HEK293 (cell line): ENCODE results near the gene PCSK6.

Source experiments
- CTCF ChIA-PET: fragments of 350-600 bp; formaldehyde crosslinking; extraction: SDS; loops from one replicate; lab custom pipeline; 2021; ENCODE audit warnings: antibody characterized with exemption; lab: Yijun Ruan, JAX
- POLR2A ChIA-PET: fragments of 300-600 bp; formaldehyde crosslinking; extraction: SDS; loops from one replicate; lab custom pipeline; 2020; ENCODE audit warnings: antibody characterized with exemption, inconsistent platforms; lab: Yijun Ruan, JAX
- H3K27ac ChIP-seq: fragments of 200-500 bp; sonication (Bioruptor generic); 2 replicates; pipeline ENCODE4 v1.5.1; 2014; ENCODE audit warnings: low read depth, low read length, control low read depth, inconsistent platforms; ENCODE audit errors: extremely low read depth
- H3K36me3 ChIP-seq, 2 experiments: fragments of 200-500 bp in 1 of 2; sonication (Bioruptor generic) in 1 of 2; 1 replicate in 1 of 2; 2 replicates in 1 of 2; pipeline ENCODE4 v1.5.1; 2014 to 2017; ENCODE audit warnings: inconsistent platforms in 2 of 2, low read length in 2 of 2; ENCODE audit not compliant: control insufficient read depth in 2 of 2, insufficient read depth in 1 of 2
- H3K4me1 ChIP-seq: fragments of 200-500 bp; sonication (Bioruptor generic); 2 replicates; pipeline ENCODE4 v1.5.1; 2014; ENCODE audit warnings: mild to moderate bottlenecking, low read length, inconsistent platforms; ENCODE audit not compliant: control insufficient read depth, insufficient read depth
- H3K4me3 ChIP-seq: 2 replicates; pipeline ENCODE4 v1.5.1; 2011; ENCODE audit warnings: low read depth, mild to moderate bottlenecking, control low read depth, low read length, moderate library complexity
- H3K9me3 ChIP-seq: fragments of 200-500 bp; sonication (Bioruptor generic); 2 replicates; pipeline ENCODE4 v1.5.1; 2014; ENCODE audit warnings: low read depth, low read length, inconsistent platforms; ENCODE audit not compliant: control insufficient read depth, insufficient read depth
- GLI4 ChIP-seq: fragments of 450-650 bp; formaldehyde crosslinking; IDR thresholded peaks from 2 replicates; pipeline ENCODE4 v1.5.1; 2016; ENCODE audit warnings: missing biosample characterization, missing genetic modification characterization
- KLF1 ChIP-seq: fragments of 450-650 bp; formaldehyde crosslinking; IDR thresholded peaks from 2 replicates; pipeline ENCODE4 v1.5.1; 2016; ENCODE audit warnings: missing biosample characterization, missing genetic modification characterization
- RBAK ChIP-seq: fragments of 450-650 bp; formaldehyde crosslinking; IDR thresholded peaks from 2 replicates; pipeline ENCODE4 v1.5.1; 2016; ENCODE audit warnings: missing biosample characterization, missing genetic modification characterization
- SCRT2 ChIP-seq: fragments of 450-650 bp; formaldehyde crosslinking; IDR thresholded peaks from 2 replicates; pipeline ENCODE4 v1.5.1; 2016; ENCODE audit warnings: missing biosample characterization, missing genetic modification characterization
- TRIM28 ChIP-seq: IDR thresholded peaks from 2 replicates; pipeline ENCODE4 v1.6.1; 2011; ENCODE audit warnings: low read length, control low read depth, borderline replicate concordance
- YY1 ChIP-seq: fragments of 450-650 bp; formaldehyde crosslinking; IDR thresholded peaks from 2 replicates; pipeline ENCODE4 v1.5.1; 2018; ENCODE audit warnings: missing biosample characterization, missing genetic modification characterization
- ZFP3 ChIP-seq: fragments of 450-650 bp; formaldehyde crosslinking; IDR thresholded peaks from 2 replicates; pipeline ENCODE4 v1.5.1; 2016; ENCODE audit warnings: low read depth, missing biosample characterization, missing genetic modification characterization
- ZNF112 ChIP-seq: fragments of 450-650 bp; formaldehyde crosslinking; IDR thresholded peaks from 2 replicates; pipeline ENCODE4 v1.5.0; 2017; ENCODE audit warnings: missing biosample characterization, missing genetic modification characterization
- ZNF121 ChIP-seq: fragments of 450-650 bp; formaldehyde crosslinking; IDR thresholded peaks from 2 replicates; pipeline ENCODE4 v1.5.1; 2016; ENCODE audit warnings: missing biosample characterization, missing genetic modification characterization
- ZNF214 ChIP-seq: fragments of 450-650 bp; formaldehyde crosslinking; IDR thresholded peaks from 2 replicates; pipeline ENCODE4 v1.5.1; 2017; ENCODE audit warnings: missing biosample characterization, mild to moderate bottlenecking, missing genetic modification characterization, borderline replicate concordance
- ZNF23 ChIP-seq: fragments of 450-650 bp; formaldehyde crosslinking; IDR thresholded peaks from 2 replicates; pipeline ENCODE4 v1.5.1; 2016; ENCODE audit warnings: missing biosample characterization, missing genetic modification characterization, borderline replicate concordance
- ZNF248 ChIP-seq: fragments of 450-650 bp; formaldehyde crosslinking; IDR thresholded peaks from 2 replicates; pipeline ENCODE4 v1.5.1; 2017; ENCODE audit warnings: missing biosample characterization, missing genetic modification characterization
- ZNF274 ChIP-seq, 2 experiments: fragments of 200-500 bp in 1 of 2; fragments of 450-650 bp in 1 of 2; sonication (Bioruptor generic) in 1 of 2; formaldehyde crosslinking in 1 of 2; IDR thresholded peaks; 2 replicates each; pipeline versions ENCODE4 v1.5.1 to v1.6.1; 2014 to 2016; ENCODE audit warnings: borderline replicate concordance in 1 of 2, inconsistent platforms in 1 of 2, low read length in 1 of 2, missing biosample characterization in 1 of 2, missing genetic modification characterization in 1 of 2
- ZNF335 ChIP-seq: fragments of 450-650 bp; formaldehyde crosslinking; conservative IDR thresholded peaks from 2 replicates; pipeline ENCODE4 v1.5.1; 2016; ENCODE audit warnings: missing biosample characterization, missing genetic modification characterization
- ZNF561 ChIP-seq: fragments of 450-650 bp; IDR thresholded peaks from 2 replicates; pipeline ENCODE4 v1.5.1; 2018; ENCODE audit warnings: missing biosample characterization, missing genetic modification characterization, borderline replicate concordance
- ZNF621 ChIP-seq: fragments of 450-650 bp; formaldehyde crosslinking; IDR thresholded peaks from 2 replicates; pipeline ENCODE4 v1.5.1; 2017; ENCODE audit warnings: missing biosample characterization, missing genetic modification characterization
- ZNF626 ChIP-seq: fragments of 450-650 bp; sonication (Bioruptor Pico); formaldehyde crosslinking; IDR thresholded peaks from 2 replicates; pipeline ENCODE4 v1.5.1; 2018; ENCODE audit warnings: missing biosample characterization, missing genetic modification characterization, inconsistent platforms
- ZNF654 ChIP-seq: fragments of 450-650 bp; formaldehyde crosslinking; IDR thresholded peaks from 2 replicates; pipeline ENCODE4 v1.5.1; 2016; ENCODE audit warnings: low read depth, missing biosample characterization, missing genetic modification characterization
- ZNF707 ChIP-seq: fragments of 450-650 bp; formaldehyde crosslinking; IDR thresholded peaks from 2 replicates; pipeline ENCODE4 v1.5.1; 2016; ENCODE audit warnings: missing biosample characterization, missing genetic modification characterization
- ZNF76 ChIP-seq: fragments of 450-650 bp; formaldehyde crosslinking; IDR thresholded peaks from 2 replicates; pipeline ENCODE4; 2016; ENCODE audit warnings: low read depth, missing biosample characterization, missing genetic modification characterization, borderline replicate concordance
- ZNF768 ChIP-seq: fragments of 450-650 bp; formaldehyde crosslinking; IDR thresholded peaks from 2 replicates; pipeline ENCODE4 v1.5.1; 2018; ENCODE audit warnings: missing biosample characterization, mild to moderate bottlenecking, missing genetic modification characterization
- ZNF830 ChIP-seq: fragments of 450-650 bp; IDR thresholded peaks from 2 replicates; pipeline ENCODE4 v1.5.0; 2018; ENCODE audit warnings: missing biosample characterization, missing genetic modification characterization, low read depth, mild to moderate bottlenecking, moderate library complexity
- TF ChIP-seq, protein P1 (sequence below): fragments of 450-650 bp; formaldehyde crosslinking; IDR thresholded peaks from 2 replicates; pipeline ENCODE4; 2016; ENCODE audit warnings: missing biosample characterization, missing genetic modification characterization
- TF ChIP-seq, protein P2 (sequence below): fragments of 450-650 bp; formaldehyde crosslinking; IDR thresholded peaks from 2 replicates; pipeline ENCODE4 v1.5.1; 2016; ENCODE audit warnings: missing biosample characterization, missing genetic modification characterization, borderline replicate concordance
- TF ChIP-seq, protein P3 (sequence below): fragments of 450-650 bp; formaldehyde crosslinking; IDR thresholded peaks from 2 replicates; pipeline ENCODE4 v1.5.1; 2016; ENCODE audit warnings: missing biosample characterization, missing genetic modification characterization
- TF ChIP-seq, protein P4 (sequence below): fragments of 450-650 bp; formaldehyde crosslinking; IDR thresholded peaks from 2 replicates; pipeline ENCODE4 v1.5.1; 2016; ENCODE audit warnings: missing biosample characterization, missing genetic modification characterization

The PCSK6 gene

DNA sequence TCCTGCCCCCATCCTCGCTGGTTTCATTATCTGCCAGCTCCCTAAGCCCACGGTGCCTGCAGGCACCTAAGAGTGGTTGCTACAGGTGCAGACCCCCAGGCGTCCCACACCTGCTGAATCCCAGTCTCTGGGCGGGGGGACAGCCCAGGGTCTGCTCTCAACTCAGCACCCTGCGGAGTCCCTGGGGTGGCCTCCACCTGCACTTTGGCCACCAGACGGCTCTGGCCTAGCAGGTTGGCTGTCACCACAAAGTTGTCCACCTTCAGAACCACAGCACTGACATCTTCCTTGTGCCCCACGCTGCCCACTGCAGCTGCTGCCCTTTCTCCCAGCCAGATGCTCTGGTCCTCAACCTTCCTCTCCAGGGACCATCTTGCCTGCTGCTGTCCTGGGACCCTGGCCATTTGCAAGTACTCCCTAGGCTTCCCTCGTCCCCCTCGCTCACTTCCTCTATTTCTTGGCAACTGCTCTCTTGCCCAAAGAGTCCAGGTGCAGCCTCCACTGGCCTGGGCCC lies 159.6 kb downstream of the PCSK6 start (continued):
- TF ChIP-seq, protein P1, sequence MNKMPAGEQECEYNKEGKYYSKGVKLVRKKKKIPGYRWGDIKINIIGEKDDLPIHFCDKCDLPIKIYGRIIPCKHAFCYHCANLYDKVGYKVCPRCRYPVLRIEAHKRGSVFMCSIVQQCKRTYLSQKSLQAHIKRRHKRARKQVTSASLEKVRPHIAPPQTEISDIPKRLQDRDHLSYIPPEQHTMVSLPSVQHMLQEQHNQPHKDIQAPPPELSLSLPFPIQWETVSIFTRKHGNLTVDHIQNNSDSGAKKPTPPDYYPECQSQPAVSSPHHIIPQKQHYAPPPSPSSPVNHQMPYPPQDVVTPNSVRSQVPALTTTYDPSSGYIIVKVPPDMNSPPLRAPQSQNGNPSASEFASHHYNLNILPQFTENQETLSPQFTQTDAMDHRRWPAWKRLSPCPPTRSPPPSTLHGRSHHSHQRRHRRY (tag by site-specific recombination): no peak
- no peak for TF ChIP-seq YY1 (tag by site-specific recombination)
- TF ChIP-seq ZNF112: no peak
- no peak for TF ChIP-seq SCRT2 (tag by site-specific recombination)
- TF ChIP-seq, protein P2, sequence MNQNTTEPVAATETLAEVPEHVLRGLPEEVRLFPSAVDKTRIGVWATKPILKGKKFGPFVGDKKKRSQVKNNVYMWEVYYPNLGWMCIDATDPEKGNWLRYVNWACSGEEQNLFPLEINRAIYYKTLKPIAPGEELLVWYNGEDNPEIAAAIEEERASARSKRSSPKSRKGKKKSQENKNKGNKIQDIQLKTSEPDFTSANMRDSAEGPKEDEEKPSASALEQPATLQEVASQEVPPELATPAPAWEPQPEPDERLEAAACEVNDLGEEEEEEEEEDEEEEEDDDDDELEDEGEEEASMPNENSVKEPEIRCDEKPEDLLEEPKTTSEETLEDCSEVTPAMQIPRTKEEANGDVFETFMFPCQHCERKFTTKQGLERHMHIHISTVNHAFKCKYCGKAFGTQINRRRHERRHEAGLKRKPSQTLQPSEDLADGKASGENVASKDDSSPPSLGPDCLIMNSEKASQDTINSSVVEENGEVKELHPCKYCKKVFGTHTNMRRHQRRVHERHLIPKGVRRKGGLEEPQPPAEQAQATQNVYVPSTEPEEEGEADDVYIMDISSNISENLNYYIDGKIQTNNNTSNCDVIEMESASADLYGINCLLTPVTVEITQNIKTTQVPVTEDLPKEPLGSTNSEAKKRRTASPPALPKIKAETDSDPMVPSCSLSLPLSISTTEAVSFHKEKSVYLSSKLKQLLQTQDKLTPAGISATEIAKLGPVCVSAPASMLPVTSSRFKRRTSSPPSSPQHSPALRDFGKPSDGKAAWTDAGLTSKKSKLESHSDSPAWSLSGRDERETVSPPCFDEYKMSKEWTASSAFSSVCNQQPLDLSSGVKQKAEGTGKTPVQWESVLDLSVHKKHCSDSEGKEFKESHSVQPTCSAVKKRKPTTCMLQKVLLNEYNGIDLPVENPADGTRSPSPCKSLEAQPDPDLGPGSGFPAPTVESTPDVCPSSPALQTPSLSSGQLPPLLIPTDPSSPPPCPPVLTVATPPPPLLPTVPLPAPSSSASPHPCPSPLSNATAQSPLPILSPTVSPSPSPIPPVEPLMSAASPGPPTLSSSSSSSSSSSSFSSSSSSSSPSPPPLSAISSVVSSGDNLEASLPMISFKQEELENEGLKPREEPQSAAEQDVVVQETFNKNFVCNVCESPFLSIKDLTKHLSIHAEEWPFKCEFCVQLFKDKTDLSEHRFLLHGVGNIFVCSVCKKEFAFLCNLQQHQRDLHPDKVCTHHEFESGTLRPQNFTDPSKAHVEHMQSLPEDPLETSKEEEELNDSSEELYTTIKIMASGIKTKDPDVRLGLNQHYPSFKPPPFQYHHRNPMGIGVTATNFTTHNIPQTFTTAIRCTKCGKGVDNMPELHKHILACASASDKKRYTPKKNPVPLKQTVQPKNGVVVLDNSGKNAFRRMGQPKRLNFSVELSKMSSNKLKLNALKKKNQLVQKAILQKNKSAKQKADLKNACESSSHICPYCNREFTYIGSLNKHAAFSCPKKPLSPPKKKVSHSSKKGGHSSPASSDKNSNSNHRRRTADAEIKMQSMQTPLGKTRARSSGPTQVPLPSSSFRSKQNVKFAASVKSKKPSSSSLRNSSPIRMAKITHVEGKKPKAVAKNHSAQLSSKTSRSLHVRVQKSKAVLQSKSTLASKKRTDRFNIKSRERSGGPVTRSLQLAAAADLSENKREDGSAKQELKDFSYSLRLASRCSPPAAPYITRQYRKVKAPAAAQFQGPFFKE (tag by site-specific recombination): no peak
- no peak for TF ChIP-seq RBAK (tag by site-specific recombination)
- TF ChIP-seq ZNF707 (tag by site-specific recombination): no peak
- no peak for TF ChIP-seq ZNF830 (tag by site-specific recombination)
- TF ChIP-seq ZNF654 (tag by site-specific recombination): no peak
- no peak for TF ChIP-seq ZNF626 (tag by site-specific recombination)
- TF ChIP-seq ZNF768 (tag by site-specific recombination): no peak
- TF ChIP-seq ZNF561: no peak

DNA sequence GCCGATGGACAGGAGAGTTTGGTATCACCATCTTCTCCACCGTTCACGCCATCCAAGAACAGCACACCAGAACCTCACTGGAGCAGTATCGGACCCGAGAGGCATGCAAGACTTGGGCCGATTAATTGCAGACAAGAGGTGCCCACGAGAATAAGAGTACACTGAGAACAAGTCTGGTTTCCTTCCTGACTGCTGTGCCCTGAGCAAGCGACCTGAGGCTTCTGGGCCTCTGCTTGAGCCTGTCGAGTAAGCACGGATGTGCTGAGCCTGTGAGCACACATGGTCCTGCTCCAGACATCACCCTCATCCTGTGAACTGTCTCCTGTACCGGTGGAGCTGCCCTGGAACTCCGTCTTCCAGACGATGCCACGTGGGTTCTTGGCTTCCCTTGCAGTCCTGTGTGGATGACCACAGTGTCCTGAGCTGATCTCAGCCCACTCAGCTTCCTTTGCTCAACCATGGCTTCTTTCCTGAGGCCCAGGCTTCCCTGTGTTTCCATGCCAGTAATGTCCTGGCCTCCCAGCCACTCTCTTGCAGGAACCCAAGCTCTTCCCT lies 160.1 kb downstream of the PCSK6 start:
- Histone ChIP-seq H3K36me3 (peaks cover 0 to 55% of the 10 kb centered on the region in 2 experiments; a peak in 1 of 3 replicates), H3K4me1 (no peaks in the 10 kb centered on the region), H3K27ac (no peak overlapping the region), H3K4me3 (no peak overlapping the region), H3K9me3 (no peaks in the 10 kb centered on the region)
- ChIA-PET POLR2A (no interaction called here), CTCF (no interaction called here)
- no peak for TF ChIP-seq ZNF248 (tag by site-specific recombination)
- no peak for TF ChIP-seq ZNF121
- no peak for TF ChIP-seq GLI4 (tag by site-specific recombination)
- TF ChIP-seq ZFP3: no peak
- no peak for TF ChIP-seq TRIM28
- no peak for TF ChIP-seq ZNF76 (tag by site-specific recombination)
- no peak for TF ChIP-seq ZNF274 (IDR thresholded peaks at IDR 0.05; ENCODE audit: low read length)
- TF ChIP-seq ZNF274 (tag by site-specific recombination; IDR thresholded peaks at IDR 0.05; ENCODE audit: borderline replicate concordance): no peak
- no peak for TF ChIP-seq KLF1 (tag by site-specific recombination)
- no peak for TF ChIP-seq ZNF621
- no peak for TF ChIP-seq ZNF335 (tag by site-specific recombination)
- TF ChIP-seq, protein P3, sequence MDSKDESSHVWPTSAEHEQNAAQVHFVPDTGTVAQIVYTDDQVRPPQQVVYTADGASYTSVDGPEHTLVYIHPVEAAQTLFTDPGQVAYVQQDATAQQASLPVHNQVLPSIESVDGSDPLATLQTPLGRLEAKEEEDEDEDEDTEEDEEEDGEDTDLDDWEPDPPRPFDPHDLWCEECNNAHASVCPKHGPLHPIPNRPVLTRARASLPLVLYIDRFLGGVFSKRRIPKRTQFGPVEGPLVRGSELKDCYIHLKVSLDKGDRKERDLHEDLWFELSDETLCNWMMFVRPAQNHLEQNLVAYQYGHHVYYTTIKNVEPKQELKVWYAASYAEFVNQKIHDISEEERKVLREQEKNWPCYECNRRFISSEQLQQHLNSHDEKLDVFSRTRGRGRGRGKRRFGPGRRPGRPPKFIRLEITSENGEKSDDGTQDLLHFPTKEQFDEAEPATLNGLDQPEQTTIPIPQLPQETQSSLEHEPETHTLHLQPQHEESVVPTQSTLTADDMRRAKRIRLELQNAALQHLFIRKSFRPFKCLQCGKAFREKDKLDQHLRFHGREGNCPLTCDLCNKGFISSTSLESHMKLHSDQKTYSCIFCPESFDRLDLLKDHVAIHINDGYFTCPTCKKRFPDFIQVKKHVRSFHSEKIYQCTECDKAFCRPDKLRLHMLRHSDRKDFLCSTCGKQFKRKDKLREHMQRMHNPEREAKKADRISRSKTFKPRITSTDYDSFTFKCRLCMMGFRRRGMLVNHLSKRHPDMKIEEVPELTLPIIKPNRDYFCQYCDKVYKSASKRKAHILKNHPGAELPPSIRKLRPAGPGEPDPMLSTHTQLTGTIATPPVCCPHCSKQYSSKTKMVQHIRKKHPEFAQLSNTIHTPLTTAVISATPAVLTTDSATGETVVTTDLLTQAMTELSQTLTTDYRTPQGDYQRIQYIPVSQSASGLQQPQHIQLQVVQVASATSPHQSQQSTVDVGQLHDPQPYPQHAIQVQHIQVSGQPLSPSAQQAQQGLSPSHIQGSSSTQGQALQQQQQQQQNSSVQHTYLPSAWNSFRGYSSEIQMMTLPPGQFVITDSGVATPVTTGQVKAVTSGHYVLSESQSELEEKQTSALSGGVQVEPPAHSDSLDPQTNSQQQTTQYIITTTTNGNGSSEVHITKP (tag by site-specific recombination): no peak
- no peak for TF ChIP-seq ZNF23 (tag by site-specific recombination)
- TF ChIP-seq, protein P4, sequence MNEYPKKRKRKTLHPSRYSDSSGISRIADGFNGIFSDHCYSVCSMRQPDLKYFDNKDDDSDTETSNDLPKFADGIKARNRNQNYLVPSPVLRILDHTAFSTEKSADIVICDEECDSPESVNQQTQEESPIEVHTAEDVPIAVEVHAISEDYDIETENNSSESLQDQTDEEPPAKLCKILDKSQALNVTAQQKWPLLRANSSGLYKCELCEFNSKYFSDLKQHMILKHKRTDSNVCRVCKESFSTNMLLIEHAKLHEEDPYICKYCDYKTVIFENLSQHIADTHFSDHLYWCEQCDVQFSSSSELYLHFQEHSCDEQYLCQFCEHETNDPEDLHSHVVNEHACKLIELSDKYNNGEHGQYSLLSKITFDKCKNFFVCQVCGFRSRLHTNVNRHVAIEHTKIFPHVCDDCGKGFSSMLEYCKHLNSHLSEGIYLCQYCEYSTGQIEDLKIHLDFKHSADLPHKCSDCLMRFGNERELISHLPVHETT (tag by site-specific recombination): no peak
- no peak for TF ChIP-seq ZNF214 (tag by site-specific recombination)
